Islet of Langerhans (tissue), 1 donor: ENCODE results near the gene HBG1.
"Not testable (repeated sequence)": the region's sequence is repeated elsewhere in the genome, so short reads cannot be mapped to it uniquely, and the experiment has no call there.

Experiments
- FAIRE-seq: peaks from one replicate; lab custom pipeline; 2011; peaks lifted over from hg19 to GRCh38; lab: Jason Lieb, UNC

The HBG1 gene

GRCh38 chr11:5249807-5250396 lies at the start of gene HBG1:
HBG1 (minus strand) TSS chr11:5249857; CDS start chr11:5249804, 53 bp downstream.
- FAIRE-seq: not testable (repeated sequence)

GRCh38 chr11:5298451-5298850 lies 48.8 kb upstream of the HBG1 start:
- no peak for FAIRE-seq

- no peak for FAIRE-seq
Measured at GRCh38 chr11:5297721-5298323, 48.2 kb upstream of the HBG1 start.

GRCh38 chr11:5294342-5294995 lies 44.8 kb upstream of the HBG1 start:
- not testable (repeated sequence) for FAIRE-seq

- FAIRE-seq: no peak
Measured at GRCh38 chr11:5293028-5293427, 43.4 kb upstream of the HBG1 start.

GRCh38 chr11:5291207-5291838 lies 41.7 kb upstream of the HBG1 start:
- no peak for FAIRE-seq

GRCh38 chr11:5290106-5290505 lies 40.4 kb upstream of the HBG1 start:
- FAIRE-seq: no peak

GRCh38 chr11:5289696-5290095 lies 40.0 kb upstream of the HBG1 start:
- no peak for FAIRE-seq

- FAIRE-seq: no peak
Measured at GRCh38 chr11:5288906-5289550, 39.4 kb upstream of the HBG1 start.

GRCh38 chr11:5288108-5288905 lies 38.6 kb upstream of the HBG1 start:
- FAIRE-seq: no peak

GRCh38 chr11:5286901-5287300 lies 37.2 kb upstream of the HBG1 start:
- no peak for FAIRE-seq

GRCh38 chr11:5286351-5286750 lies 36.7 kb upstream of the HBG1 start:
- FAIRE-seq: no peak

GRCh38 chr11:5285703-5286340 lies 36.2 kb upstream of the HBG1 start:
- no peak for FAIRE-seq

- FAIRE-seq: no peak
Measured at GRCh38 chr11:5284637-5285036, 35.0 kb upstream of the HBG1 start.

GRCh38 chr11:5283882-5284281 lies 34.2 kb upstream of the HBG1 start:
- no peak for FAIRE-seq

- FAIRE-seq: no peak
Measured at GRCh38 chr11:5283086-5283485, 33.4 kb upstream of the HBG1 start.

GRCh38 chr11:5282628-5283027 lies 33.0 kb upstream of the HBG1 start:
- no peak for FAIRE-seq

GRCh38 chr11:5281596-5281995 lies 31.9 kb upstream of the HBG1 start:
- FAIRE-seq: no peak

GRCh38 chr11:5280582-5281102 lies 31.0 kb upstream of the HBG1 start:
- no peak for FAIRE-seq

GRCh38 chr11:5279471-5280090 lies 29.9 kb upstream of the HBG1 start:
- no peak for FAIRE-seq
